HEK293 (cell line): ENCODE measurements around the gene B4GALT5.

Source experiments
- CTCF ChIA-PET: fragments of 350-600 bp; formaldehyde crosslinking; extraction: SDS; loops from one replicate; lab custom pipeline; 2021; ENCODE audit warnings: antibody characterized with exemption; lab: Yijun Ruan, JAX
- POLR2A ChIA-PET: fragments of 300-600 bp; formaldehyde crosslinking; extraction: SDS; loops from one replicate; lab custom pipeline; 2020; ENCODE audit warnings: antibody characterized with exemption, inconsistent platforms; lab: Yijun Ruan, JAX
- H3K27ac ChIP-seq: fragments of 200-500 bp; sonication (Bioruptor generic); 2 replicates; pipeline ENCODE4 v1.5.1; 2014; ENCODE audit warnings: low read depth, low read length, control low read depth, inconsistent platforms; ENCODE audit errors: extremely low read depth
- H3K36me3 ChIP-seq, 2 experiments: fragments of 200-500 bp in 1 of 2; sonication (Bioruptor generic) in 1 of 2; 1 replicate in 1 of 2; 2 replicates in 1 of 2; pipeline ENCODE4 v1.5.1; 2014 to 2017; ENCODE audit warnings: inconsistent platforms in 2 of 2, low read length in 2 of 2; ENCODE audit not compliant: control insufficient read depth in 2 of 2, insufficient read depth in 1 of 2
- H3K4me1 ChIP-seq: fragments of 200-500 bp; sonication (Bioruptor generic); 2 replicates; pipeline ENCODE4 v1.5.1; 2014; ENCODE audit warnings: mild to moderate bottlenecking, low read length, inconsistent platforms; ENCODE audit not compliant: control insufficient read depth, insufficient read depth
- H3K4me3 ChIP-seq: 2 replicates; pipeline ENCODE4 v1.5.1; 2011; ENCODE audit warnings: low read depth, mild to moderate bottlenecking, control low read depth, low read length, moderate library complexity
- H3K9me3 ChIP-seq: fragments of 200-500 bp; sonication (Bioruptor generic); 2 replicates; pipeline ENCODE4 v1.5.1; 2014; ENCODE audit warnings: low read depth, low read length, inconsistent platforms; ENCODE audit not compliant: control insufficient read depth, insufficient read depth
- HOXA7 ChIP-seq: sonication (generic); formaldehyde crosslinking; IDR thresholded peaks from 2 replicates; pipeline ENCODE4 v1.8.1; 2022; ENCODE audit warnings: missing genetic modification reagents, borderline replicate concordance
- SCRT1 ChIP-seq: fragments of 450-650 bp; formaldehyde crosslinking; IDR thresholded peaks from 2 replicates; pipeline ENCODE4 v1.5.1; 2016; ENCODE audit warnings: missing biosample characterization, missing genetic modification characterization, borderline replicate concordance
- ZBTB44 ChIP-seq: fragments of 450-650 bp; IDR thresholded peaks from 2 replicates; pipeline ENCODE4 v1.5.1; 2018; ENCODE audit warnings: missing biosample characterization, mild to moderate bottlenecking, missing genetic modification characterization
- ZBTB8A ChIP-seq: fragments of 450-650 bp; formaldehyde crosslinking; IDR thresholded peaks from 2 replicates; pipeline ENCODE4 v1.5.1; 2016; ENCODE audit warnings: missing biosample characterization, missing genetic modification characterization
- ZNF114 ChIP-seq: fragments of 450-650 bp; formaldehyde crosslinking; IDR thresholded peaks from 2 replicates; pipeline ENCODE4 v1.5.0; 2017; ENCODE audit warnings: missing biosample characterization, missing genetic modification characterization
- ZNF138 ChIP-seq: fragments of 450-650 bp; formaldehyde crosslinking; IDR thresholded peaks from 2 replicates; pipeline ENCODE4 v1.5.1; 2016; ENCODE audit warnings: missing biosample characterization, missing genetic modification characterization, borderline replicate concordance
- ZNF18 ChIP-seq: fragments of 450-650 bp; formaldehyde crosslinking; IDR thresholded peaks from 2 replicates; pipeline ENCODE4 v1.5.1; 2016; ENCODE audit warnings: missing biosample characterization, missing genetic modification characterization
- ZNF530 ChIP-seq: fragments of 450-650 bp; formaldehyde crosslinking; IDR thresholded peaks from 2 replicates; pipeline ENCODE4 v1.5.1; 2016; ENCODE audit warnings: low read depth, missing biosample characterization, missing genetic modification characterization
- ZNF654 ChIP-seq: fragments of 450-650 bp; formaldehyde crosslinking; IDR thresholded peaks from 2 replicates; pipeline ENCODE4 v1.5.1; 2016; ENCODE audit warnings: low read depth, missing biosample characterization, missing genetic modification characterization
- ZNF692 ChIP-seq: fragments of 450-650 bp; formaldehyde crosslinking; IDR thresholded peaks from 2 replicates; pipeline ENCODE4 v1.5.1; 2016; ENCODE audit warnings: missing biosample characterization, missing genetic modification characterization
- ZNF701 ChIP-seq: fragments of 450-650 bp; formaldehyde crosslinking; IDR thresholded peaks from 2 replicates; pipeline ENCODE4 v1.5.1; 2016; ENCODE audit warnings: missing biosample characterization, missing genetic modification characterization
- ZNF785 ChIP-seq: fragments of 450-650 bp; formaldehyde crosslinking; IDR thresholded peaks from 2 replicates; pipeline ENCODE4 v1.5.1; 2016; ENCODE audit warnings: missing biosample characterization, missing genetic modification characterization
- ZNF830 ChIP-seq: fragments of 450-650 bp; IDR thresholded peaks from 2 replicates; pipeline ENCODE4 v1.5.0; 2018; ENCODE audit warnings: missing biosample characterization, missing genetic modification characterization, low read depth, mild to moderate bottlenecking, moderate library complexity
- ZXDB ChIP-seq: fragments of 450-650 bp; formaldehyde crosslinking; IDR thresholded peaks from 2 replicates; pipeline ENCODE4 v1.5.1; 2016; ENCODE audit warnings: missing biosample characterization, missing genetic modification characterization
- TF ChIP-seq, protein P1 (sequence below): fragments of 450-650 bp; formaldehyde crosslinking; IDR thresholded peaks from 2 replicates; pipeline ENCODE4 v1.5.1; 2016; ENCODE audit warnings: missing biosample characterization, missing genetic modification characterization

The B4GALT5 gene

GRCh38 chr20:49642816-49643215, 70.9 kb downstream of the B4GALT5 start:
- peaks cover 16 to 84% of the 10 kb centered on the region in 2 experiments for H3K36me3 ChIP-seq
- TF ChIP-seq ZXDB (no peak), ZNF114 (tag by site-specific recombination) (no peak), ZNF530 (no peak), ZBTB8A (tag by site-specific recombination) (no peak), HOXA7 (CRISPR knock-in tag) (no peak), ZNF654 (tag by site-specific recombination) (no peak), SCRT1 (no peak), ZNF830 (tag by site-specific recombination) (no peak), ZNF701 (no peak), ZNF785 (no peak)
- CTCF ChIA-PET: interaction anchor here (0.6 to 1.3 kb wide), 4 partner anchors 32 to 261 kb away, joined by 3 to 6 read pairs (median 3); no protein-coding TSS in a partner anchor
- H3K27ac ChIP-seq: no peak overlapping the region
- H3K4me1 ChIP-seq: 0 out of 2 replicates have a peak, but pooled peaks cover 2% of the 10 kb centered on the region
- no peak overlapping the region for H3K4me3 ChIP-seq
- POLR2A ChIA-PET: no interaction called here
- no peaks in the 10 kb centered on the region for H3K9me3 ChIP-seq

- peaks cover 19 to 83% of the 10 kb centered on the region in 2 experiments for H3K36me3 ChIP-seq
- POLR2A ChIA-PET: no interaction called here
- TF ChIP-seq SCRT1 (0 out of 2 replicates have a peak, but pooled peaks have one; percentile 22), ZBTB44 (peak; percentile 80), ZNF692 (tag by site-specific recombination) (no peak), ZNF138 (tag by site-specific recombination) (no peak), ZNF18 (tag by site-specific recombination) (peak; percentile 88)
- TF ChIP-seq, protein P1, sequence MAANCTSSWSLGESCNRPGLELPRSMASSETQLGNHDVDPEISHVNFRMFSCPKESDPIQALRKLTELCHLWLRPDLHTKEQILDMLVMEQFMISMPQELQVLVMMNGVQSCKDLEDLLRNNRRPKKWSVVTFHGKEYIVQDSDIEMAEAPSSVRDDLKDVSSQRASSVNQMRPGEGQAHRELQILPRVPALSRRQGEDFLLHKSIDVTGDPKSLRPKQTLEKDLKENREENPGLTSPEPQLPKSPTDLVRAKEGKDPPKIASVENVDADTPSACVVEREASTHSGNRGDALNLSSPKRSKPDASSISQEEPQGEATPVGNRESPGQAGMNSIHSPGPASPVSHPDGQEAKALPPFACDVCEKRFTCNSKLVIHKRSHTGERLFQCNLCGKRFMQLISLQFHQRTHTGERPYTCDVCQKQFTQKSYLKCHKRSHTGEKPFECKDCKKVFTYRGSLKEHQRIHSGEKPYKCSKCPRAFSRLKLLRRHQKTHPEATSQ: no peak
These were observed 71.7 kb downstream of the B4GALT5 start for GRCh38 chr20:49641683-49642656.

More at GRCh38 chr20:49641683-49642656, 71.7 kb downstream of the B4GALT5 start:
- Histone ChIP-seq H3K4me3 (no peak overlapping the region), H3K9me3 (no peaks in the 10 kb centered on the region), H3K4me1 (0 out of 2 replicates have a peak, but pooled peaks cover 2% of the 10 kb centered on the region), H3K27ac (peak overlapping the region; percentile 25; the same call in 1 of the 2 replicates)
- CTCF ChIA-PET: interaction anchor here (0.6 to 1.3 kb wide), 6 partner anchors 11 to 260 kb away, joined by 3 to 6 read pairs (median 3); no protein-coding TSS in a partner anchor
